ENCODE results near the gene MAP1LC3B2.
A peak's percentile ranks its signal among the peaks of the same experiment; 100 is the strongest.

Gene MAP1LC3B2

DNA sequence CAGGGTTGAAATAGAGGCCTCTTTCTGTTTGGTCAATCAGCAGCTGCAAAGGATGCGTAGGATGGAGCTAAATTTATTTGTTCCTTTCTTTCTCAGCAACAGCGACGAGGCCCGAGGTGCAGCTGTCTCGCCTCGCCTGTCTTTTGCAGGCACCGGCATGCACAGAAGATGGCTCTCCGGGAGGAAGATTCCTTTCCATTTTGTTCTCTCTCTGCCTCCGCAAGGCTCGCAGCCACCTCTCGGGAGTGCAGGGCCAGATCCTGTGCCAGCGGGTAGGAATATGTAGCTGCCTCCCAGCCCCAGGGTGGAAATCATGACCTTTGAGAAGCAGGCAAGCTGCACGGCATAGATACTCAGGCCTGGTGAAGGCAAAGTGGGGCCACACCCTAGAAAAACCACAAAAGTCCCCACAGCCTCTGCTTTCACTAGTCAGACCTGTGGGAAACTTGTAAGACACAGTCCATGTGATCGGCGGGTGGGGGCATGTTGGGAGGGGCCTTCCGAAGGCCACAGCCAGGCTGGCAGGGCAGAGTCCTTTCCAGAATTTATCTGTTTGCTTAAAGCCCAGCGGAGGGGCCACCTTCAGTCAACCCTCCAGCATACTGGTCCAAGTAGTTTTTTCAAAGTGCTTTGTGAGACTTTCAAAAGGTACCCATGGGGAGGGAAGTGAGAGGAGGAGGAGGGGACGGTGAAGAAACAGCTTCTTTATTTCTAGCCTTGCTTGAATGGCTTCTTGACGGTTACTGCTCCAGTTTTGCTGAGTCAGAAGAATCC lies at the start of gene MAP1LC3B2:
TSS of gene MAP1LC3B2 (plus strand) at position 220 of the 774 bp plus-strand sequence. CDS start 16,562 bp downstream, outside the sequence.
- DNase-seq, result peak; percentile 65 to 76

DNA sequence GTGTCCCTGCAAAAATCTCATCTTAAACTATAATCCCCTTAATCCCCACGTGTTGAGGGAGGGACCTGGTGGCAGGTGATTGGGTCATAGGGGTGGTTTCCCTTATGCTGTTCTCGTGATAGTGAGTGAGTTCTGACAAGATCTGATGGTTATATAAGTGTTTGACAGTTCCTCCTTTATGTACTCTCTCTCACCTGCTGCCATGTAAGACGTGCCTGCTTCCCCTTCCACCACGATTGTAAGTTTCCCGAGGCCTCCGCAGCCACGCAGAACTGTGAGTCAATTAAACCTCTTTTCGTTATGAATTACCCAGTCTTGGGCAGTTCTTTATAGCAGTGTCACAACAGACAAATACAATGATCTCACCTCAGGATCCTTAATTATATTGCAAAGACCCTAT lies 45.2 kb upstream of the MAP1LC3B2 start:
- no peak for DNase-seq

DNA sequence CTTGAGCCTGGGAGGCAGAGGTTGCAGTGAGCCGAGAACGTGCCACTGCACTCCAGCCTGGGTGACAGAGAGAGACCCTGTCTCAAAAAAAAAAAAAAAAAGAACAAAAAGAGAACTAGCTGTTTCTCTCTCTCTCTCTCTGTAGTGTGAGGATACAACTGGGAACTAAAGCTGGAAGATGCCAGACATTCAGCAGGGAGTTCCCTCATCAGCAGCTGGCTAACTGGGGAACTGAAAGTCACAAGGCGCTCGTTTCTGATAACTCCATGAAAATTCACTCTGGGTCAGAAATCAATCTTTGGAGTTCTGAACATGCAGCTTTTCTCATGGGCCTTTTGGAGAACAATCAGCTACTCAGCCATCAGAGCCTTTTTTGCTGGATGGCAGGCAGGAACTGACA lies 43.5 kb upstream of the MAP1LC3B2 start:
- DNase-seq, result no peak

DNA sequence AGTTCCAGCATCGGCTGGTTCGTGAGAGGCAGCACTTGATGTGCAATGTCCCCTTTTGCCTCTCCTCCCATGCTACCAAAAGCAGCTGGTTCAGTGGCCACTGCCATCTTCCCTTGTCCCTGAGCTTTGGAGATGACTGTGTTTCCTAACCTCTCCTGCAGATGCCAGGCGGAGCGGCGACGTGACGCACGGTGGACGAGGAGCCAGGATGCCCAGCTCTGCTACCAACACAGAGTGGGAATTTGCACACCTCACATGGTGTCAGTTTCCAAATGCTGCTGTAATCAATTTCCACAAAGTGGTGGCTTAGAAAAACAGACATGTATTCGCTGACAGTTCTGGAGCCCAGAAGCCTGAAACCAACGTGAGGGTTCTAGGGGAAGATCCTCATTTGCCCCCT lies 42.5 kb upstream of the MAP1LC3B2 start:
- no peak for DNase-seq

DNA sequence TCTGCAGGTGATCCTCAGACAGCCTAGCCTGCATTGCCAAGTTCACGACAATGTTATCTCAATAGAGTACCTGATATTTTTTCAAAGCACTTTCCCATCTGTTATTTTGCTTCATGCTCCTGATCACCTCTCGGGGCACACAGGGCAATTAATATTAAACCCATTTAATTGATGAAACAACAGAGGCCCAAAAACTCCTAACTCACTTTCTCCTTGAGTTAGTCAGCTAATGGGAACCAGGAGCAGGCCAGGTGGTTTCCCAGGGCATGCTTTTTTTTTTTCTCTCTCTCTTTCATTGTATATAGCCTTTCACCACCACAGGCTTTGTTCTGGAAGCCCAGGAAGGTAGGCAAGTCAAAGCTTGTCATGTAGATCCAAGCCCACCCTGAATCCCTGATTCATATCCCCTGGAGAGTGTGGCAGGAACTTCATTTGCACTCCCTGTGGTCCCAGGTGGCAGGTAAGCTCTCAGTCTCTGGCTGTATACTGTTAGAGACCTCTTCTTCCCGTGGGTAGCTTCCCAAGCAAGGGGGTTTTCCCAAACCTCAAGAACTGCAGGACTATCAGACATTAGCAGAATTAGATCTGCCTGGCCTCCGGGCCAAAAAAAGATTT lies 41.6 kb upstream of the MAP1LC3B2 start:
- no peak for DNase-seq

DNA sequence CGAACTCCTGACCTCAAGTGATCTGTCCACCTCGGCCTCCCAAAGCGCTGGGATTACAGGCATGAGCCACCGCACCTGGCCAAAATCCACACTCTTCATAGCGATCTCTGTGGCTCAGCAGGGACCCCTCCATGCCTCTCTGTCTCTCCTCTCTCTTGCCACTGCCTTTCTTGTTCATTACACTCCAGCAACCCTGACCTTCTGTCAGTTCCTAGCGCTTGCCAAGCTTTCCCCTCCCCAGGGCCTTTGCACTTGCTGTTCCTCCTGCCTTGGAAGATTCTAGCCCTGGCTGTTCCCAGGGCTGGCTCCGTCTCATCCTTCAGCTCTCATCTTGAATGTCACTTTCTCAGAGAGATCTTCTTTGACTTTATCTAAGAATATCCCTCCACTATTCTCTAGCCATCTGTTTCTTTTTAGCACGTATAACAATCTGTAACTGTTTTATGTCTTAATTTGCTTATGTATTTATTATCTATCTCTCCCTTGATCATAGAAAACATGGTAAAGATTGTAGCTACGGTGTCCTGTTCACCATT lies 38.9 kb upstream of the MAP1LC3B2 start:
- DNase-seq, result no peak

- DNase-seq, result no peak
These were observed 38.2 kb upstream of the MAP1LC3B2 start for GRCh38 chr12:116520801-116521471.

- DNase-seq, result no peak
These were observed 34.9 kb upstream of the MAP1LC3B2 start for GRCh38 chr12:116524311-116524710.

- DNase-seq, result no peak
These were observed 34.2 kb upstream of the MAP1LC3B2 start for GRCh38 chr12:116524964-116525379.

DNA sequence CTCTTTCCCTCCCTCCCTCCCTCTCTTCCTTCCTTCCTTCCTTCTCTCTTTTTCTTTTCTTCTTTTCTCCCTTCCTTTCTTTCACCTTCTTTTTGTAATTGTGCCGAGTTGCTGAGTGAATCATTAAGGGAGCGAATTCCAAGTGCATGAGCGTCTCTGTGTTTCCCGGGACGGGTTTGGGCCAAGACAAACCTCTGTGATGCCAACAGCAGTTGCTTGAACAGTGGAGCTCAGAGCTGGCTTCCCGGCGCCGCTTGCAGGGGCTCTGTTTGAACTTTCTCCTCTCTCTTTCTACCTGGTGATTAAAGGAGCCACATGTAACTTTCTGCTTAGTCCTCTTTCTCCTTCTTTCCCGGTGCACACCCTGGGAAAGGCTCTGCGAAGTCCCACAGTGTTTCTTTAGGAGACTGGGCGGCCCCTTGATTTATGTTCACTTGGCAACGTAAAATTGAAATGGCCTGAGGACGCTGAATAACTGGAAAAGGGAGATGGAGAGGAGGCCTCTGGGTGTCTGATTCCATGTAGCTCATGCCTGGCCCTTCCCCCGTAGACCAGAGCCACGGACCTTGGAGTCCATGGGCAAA lies 33.7 kb upstream of the MAP1LC3B2 start:
- DNase-seq, result no peak

DNA sequence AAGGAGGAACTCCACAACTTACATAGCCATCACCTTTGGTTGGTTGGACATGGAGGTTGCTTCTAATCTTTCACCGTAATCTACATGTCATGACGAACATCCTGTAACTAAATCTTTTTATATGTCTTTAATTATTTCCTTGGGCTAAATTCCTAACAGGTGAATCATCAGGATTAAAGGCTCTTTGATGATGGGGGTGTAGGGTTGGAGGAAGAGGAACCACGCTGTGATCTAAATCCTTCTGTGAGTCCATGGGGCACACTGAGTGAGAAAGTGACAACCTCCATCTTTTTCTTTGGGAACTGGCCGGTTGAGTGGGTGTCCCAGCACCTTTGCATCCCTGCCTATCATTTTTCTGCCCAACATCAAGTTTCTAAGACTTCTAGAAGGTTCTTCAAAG lies 31.1 kb upstream of the MAP1LC3B2 start:
- no peak for DNase-seq

DNA sequence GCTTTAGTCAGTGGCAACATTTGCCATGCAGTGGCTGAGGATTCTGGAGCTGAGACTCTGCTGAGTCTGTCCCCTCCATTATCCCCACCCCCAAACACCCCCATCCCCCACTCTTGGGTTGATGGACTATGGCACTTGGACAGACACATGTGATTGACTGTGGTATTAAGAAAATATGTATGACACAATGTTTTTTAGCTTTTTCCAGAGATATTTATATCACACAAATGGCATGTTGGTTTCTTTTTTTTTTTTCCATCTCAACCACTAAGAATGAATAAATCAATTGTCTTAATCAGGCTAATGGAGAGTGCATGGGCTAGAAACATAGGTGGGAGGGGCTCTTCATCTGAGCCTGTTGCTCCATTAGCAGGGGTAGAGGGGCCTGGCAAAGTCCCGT lies 30.7 kb upstream of the MAP1LC3B2 start:
- DNase-seq, result no peak

- DNase-seq, result no peak
These were observed 30.1 kb upstream of the MAP1LC3B2 start for GRCh38 chr12:116529048-116529447.

DNA sequence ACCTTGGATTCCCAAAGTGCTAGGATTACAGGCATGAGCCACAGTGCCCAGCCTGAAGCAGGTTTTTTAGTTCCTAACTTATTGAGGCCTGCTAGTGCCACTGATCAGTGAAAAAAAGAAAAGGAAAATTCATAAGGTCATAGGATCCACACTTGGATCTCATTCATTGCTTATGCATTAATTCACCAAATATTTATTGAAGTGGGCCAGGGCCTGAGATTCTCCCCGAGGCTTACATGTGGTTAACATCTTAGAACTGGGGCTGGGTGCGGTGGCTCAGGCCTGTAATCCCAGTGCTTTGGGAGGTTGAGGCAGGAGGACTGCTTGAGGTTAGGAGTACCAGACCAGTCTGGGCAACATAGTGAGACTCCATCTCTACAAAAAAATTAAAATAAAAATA lies 29.5 kb upstream of the MAP1LC3B2 start:
- no peak for DNase-seq

GRCh38 chr12:116532428-116532827 lies 26.8 kb upstream of the MAP1LC3B2 start:
- DNase-seq, result no peak

DNA sequence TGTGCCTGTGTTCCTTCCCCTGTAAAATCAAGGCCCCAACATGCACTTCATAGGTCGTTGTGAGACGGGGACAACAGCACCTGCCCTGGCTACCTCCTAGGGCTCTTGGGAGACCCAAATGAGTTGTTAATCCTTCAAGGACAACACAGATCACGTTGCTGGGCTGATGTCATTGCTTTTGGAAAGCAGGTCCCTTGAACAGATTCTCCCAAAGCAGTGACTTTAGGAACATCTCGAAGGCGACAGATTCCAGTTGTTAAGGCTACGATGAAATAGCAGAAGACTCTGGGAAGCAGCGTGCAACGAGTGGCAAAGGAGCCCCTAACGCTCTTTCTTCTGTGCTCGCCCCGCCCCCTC lies 26.2 kb upstream of the MAP1LC3B2 start:
- DNase-seq, result no peak

DNA sequence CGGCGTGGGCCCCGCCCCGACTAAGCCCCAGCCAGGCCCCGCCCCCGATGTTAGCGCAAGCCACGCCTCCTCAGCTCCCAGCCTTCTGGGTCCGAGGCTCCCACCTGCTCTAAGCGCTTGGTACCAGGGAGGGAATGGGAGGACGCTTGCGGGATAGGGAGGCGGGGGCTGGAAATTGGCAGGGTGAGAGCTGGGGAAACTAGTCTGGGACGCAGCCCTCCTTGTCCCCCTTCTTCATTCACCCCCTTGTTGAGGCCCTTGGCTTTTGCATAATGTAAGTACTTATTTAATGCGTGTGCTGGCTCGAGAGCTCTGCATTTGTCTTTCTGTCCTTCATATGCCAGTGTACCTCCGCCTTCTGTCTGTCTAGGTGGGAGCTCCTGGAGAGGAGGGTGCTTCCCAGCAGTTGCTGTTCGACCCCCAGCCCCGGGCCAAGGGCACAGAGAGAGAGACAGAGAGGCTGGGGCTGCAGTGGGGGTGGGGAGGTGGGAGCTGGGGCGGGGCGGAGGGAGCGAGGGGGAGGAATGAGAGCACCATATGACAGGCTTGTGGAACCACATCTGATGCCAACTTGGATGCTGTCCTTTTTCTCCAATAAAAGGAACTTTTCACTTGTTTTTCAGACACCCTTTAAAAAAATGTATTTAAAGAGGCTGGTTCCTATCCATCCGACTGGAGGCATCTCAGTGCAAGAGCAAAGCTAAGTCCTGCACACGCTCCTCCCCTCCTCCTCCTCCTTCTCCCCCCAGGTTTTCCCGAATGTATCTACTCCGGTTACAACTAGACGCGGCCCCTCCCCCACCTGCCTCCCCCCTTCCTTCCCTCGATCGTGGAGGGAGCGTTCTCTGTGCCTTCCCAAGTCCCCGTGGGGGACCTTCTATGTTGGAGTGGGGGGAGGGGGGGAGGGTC lies 25.6 kb upstream of the MAP1LC3B2 start:
- peak; percentile 82 to 83 for DNase-seq

DNA sequence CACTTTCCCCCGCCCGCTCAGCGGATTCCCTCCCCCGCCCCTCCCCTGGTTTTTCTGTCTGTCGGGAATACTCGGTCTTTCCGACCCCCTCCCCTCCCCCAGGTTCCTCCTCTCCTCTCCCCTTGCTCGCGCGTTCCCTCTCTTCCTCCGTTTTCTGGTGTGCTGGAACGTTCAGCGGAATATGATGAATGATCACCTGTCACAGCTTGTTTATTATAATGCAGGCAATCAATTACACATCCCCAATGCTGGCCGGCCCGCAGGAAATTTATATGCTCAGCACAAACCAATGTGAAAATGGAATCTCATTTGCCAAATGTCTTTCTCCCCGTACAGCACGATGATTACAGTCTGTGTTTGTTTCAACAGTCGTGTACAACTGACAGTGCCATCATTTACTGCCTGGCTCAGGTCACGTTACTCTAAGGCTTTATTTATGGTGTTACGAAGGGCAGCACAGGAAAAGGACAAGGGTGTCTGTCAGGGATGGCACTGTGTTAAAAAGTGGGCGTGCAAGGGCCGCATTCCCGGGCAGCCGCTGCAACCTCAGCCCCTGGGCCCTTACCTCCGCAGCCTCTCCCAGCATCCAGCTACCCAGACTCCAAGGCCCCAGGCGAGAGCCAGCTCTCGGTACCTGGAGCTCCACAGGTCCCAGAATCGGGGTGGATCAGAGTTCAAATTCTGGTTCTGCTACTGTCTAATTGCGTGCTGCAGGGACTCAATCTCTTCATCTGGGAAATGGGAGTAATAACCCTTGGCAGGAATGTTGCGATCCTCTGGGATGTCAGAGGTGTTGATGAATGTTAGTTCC lies 24.7 kb upstream of the MAP1LC3B2 start:
- DNase-seq, result no peak

- no peak for DNase-seq
These were observed 23.9 kb upstream of the MAP1LC3B2 start for GRCh38 chr12:116535241-116535640.

GRCh38 chr12:116537101-116537904 lies 21.9 kb upstream of the MAP1LC3B2 start:
- DNase-seq, result peak; percentile 10 to 28
